GM12875 (cell line): ENCODE measurements around the gene RUFY3.

ENCODE experiments used
- H3K4me3 ChIP-seq: one replicate; pipeline ENCODE4 v1.5.1; 2011; ENCODE audit warnings: low read depth, low read length, control low read depth
- CTCF ChIP-seq: IDR thresholded peaks from 2 replicates; pipeline ENCODE4 v1.5.1; 2011; ENCODE audit warnings: low read depth, mild to moderate bottlenecking, control low read depth, inconsistent platforms, low read length, moderate library complexity, borderline replicate concordance; ENCODE audit not compliant: insufficient read depth

RUFY3 gene

DNA sequence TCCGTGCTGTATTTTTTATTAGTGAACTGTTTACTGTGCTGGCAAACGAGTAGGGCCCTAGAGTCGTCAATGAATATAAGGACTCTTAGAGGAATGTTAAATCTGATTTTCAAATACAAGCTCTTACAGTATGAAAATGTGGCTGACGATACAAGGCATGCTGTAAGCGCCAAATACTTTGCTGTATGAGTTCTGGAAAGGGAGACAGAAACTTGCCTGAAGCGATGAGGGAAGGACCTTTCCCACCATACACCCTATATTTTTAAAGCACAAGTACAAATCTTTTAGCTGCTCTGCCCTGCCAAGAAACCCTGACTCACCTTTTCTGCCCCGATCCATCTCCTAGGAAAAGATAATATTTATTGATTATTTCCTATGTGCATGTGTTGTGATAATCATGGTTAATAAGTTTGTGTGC is 15.7 kb upstream of the RUFY3 start:
- no peak for TF ChIP-seq CTCF
- H3K4me3 ChIP-seq: peak overlapping the region; percentile 62

DNA sequence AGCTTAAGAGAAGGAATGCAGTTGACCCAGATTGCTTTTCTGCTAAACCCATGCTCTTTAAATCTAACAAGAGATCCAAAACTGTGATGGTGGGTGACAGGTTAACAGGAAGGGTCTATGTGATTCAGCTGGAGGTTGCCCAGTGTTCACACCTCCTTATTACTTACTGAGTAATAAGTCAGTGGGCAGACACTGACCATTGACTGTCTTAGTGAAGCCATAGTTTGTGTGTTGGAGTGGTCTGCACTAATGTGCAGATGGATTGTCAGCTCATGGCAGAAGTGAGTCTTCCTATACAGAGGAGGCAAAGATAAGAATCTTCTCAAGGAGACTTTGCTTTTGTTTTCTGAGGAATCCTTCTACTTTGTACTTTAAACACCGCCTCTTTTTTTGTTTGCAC is 15.2 kb upstream of the RUFY3 start:
- H3K4me3 ChIP-seq: no peak overlapping the region
- no peak for TF ChIP-seq CTCF

DNA sequence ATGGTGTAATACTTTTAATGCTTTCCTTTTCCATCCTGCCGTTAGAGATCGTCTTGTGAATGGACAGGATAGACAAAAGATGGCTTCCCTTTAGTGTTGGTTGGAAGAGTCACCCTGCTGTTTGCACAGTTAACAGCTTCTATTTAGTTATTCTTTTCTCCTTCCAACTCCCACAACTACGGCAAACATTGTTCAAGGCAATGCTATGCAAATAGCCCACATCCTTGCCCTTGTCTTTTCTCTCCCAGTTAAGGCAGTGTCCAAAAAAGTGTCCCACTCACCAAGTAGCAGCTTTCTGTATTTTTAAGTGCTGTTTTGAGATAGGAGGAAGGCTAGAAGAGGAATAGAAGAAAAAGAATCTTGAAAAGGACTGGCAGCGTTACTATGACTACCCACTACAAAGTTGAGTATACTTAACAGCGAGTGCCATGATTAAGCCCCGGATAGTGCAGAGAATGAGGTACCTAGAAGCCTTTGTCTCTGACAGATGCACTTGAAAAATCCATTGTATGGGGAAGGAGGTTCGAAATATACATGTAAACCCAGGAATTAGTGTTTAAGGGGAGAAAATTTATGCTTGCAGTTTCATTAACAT is 12.1 kb upstream of the RUFY3 start:
- H3K4me3 ChIP-seq: no peak overlapping the region
- TF ChIP-seq CTCF: no peak

DNA sequence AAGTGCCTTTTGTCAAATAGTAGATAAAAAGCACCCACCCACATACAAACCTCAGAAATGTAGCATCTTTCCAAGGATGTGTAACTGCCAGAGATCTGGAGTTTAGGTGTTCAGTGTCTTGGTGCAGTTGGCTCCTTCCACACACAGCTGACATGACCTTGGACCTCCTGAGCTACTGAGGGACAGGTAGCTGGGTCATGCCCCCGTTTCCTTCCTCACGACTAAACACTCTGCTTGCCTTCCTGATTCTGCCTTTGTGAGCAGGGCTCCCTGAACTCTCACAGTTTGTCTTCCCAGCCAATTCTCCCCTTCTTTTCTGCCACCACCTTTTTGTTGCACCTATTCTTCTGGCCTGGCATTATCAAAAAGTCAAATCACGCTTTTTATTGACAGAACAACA is 10.2 kb upstream of the RUFY3 start:
- H3K4me3 ChIP-seq: no peak overlapping the region
- no peak for TF ChIP-seq CTCF

DNA sequence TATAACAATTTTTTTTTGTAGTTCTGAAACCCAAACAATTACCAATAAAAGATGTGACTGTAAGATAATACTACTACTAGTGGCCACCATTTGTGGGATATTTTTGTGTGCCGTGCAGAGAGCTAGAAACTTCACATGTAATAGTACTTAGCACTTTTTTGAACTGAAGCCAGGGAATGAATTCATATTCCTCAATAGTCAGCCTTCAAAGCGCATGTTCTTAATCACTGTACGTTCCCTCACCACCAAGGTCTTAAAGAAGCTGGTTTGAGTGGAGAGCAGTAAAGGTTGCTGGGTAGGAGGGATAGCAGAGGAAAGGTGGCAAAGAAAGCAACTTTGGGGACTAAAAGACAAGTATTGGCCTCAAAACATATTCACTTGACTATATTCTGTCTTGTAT is 9.6 kb upstream of the RUFY3 start:
- TF ChIP-seq CTCF: no peak
- no peak overlapping the region for H3K4me3 ChIP-seq

DNA sequence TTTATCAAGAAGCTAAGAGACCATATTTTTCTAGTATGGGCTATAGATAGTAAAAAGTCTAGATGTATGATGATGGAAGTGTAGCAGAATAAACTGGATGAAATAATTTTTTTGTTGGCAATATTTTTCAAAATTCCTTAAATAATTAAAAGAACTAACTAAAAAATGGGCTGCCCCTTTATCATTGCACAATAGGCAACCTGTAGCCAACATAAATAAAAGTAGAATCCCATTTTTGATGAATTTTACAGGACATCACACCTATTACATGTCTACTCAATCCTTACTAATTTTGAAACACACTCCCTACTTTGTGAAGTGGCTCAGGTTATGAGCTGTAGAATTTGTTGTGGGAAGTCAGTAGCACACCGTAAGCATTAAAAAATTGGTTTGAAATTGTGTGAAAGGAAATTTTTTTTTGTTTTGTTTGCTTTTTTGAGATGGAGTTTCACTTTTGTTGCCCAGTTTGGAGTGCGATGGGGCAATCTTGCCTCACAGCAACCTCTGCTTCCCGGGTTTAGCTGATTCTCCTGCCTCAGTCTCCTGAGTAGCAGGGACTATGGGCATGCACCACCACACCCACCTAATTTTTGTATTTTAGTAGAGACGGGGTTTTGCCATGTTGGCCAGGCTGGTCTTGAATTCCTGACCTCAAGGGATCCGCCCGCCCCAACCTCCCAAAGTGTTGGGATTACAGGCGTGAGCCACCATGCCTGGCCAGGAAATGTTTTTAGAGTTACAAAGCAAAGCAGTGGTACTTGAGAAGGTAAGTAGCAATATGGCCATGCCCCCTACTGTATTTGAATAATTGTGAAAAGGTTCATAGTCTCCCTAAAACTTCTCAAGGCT is 8.9 kb upstream of the RUFY3 start:
- TF ChIP-seq CTCF: no peak
- H3K4me3 ChIP-seq: no peak overlapping the region
